IPS-18c (cell line): ENCODE measurements around the gene TBC1D20.
"Not testable (repeated sequence)": the region's sequence is repeated elsewhere in the genome, so short reads cannot be mapped to it uniquely, and the experiment has no call there.

Experiments
- H3K4me3 ChIP-seq: 2 replicates; pipeline ENCODE4 v1.7.0; 2013; ENCODE audit warnings: low read depth, mild to moderate bottlenecking, low read length, moderate library complexity; ENCODE audit not compliant: insufficient read depth
- H3K9me3 ChIP-seq: one replicate; pipeline ENCODE4 v1.6.1; 2013; ENCODE audit warnings: mild to moderate bottlenecking, low read length, moderate library complexity; ENCODE audit not compliant: control insufficient read depth, insufficient read depth

The TBC1D20 gene

DNA sequence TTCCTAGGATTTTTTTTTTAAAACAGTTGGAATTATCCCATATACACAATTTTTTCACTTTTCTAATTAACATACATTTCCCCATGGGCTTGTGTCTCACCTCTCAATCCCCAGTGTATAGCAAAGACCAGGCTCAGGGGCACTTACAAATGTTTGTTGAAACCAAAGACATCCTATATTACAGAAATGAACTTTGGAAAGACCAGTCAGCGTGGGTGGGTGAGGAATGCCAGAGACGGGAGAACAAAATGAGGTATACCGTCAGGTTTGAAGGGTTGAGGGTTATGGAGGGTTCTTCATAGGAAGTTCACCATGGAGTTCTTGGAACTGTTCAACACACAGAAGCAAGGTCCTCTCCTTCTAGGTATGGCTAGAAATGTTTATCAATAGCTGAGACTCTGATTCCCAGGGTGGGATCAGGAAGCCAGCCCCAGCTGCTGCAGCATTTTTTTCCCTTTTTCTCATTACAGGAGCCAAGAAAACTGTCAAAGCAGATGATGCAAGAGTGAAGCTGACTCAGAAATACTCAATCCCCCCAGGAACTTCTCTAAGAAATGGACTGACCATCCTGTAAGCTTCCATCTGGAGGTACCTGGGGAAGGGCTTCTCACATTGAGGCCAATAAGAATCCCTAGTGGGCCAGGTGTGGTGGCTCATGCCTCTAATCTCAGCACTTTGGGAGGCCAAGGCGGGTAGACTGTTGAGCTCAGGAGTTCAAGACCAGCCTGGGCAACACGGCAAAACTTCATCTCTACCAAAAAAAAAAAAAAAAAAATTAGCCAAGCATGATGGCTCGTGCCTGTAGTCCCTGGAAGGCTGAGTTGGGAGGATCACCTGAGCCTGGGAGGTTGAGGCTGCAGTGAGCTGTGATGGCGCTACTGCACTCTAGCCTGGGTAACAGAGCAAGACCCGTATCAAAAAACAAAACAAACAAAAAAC lies 15.9 kb upstream of the TBC1D20 start:
- Histone ChIP-seq H3K4me3 (no peak overlapping the region), H3K9me3 (no peaks in the 10 kb centered on the region)

DNA sequence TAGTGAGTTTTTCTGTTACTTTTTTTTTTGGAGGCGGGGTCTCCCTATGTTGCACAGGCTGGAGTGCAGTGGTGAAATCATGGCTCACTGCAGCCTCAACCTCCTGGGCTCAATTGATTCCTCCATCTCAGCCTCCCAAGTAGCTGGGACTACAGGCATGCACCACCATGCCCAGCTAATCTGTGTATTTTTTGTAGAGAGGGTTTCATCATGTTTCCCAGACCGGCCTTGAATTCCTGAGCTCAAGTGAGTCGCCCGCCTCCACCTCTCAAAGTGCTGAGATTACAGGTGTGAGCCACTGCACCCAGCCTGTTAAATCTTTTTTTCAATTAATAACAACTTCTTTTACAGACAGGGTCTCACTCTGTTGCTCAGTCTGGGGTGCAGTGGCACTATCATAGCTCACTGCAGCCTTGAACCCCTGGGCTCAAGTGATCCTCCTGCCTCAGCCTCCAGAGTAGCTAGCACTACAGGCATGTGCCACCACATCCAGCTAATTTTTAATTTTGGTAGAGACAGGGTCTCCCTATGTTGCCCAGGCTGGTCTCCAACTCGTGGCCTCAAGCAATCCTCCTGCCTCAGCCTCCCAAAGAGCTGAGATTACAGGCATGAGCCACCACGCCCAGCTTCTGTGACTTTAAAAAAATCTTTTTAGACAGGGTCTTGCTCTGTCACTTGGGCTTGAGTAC lies 14.4 kb upstream of the TBC1D20 start:
- H3K9me3 ChIP-seq, H3K4me3 ChIP-seq: not testable (repeated sequence)

GRCh38 chr20:475463-476357 lies 13.4 kb upstream of the TBC1D20 start:
- H3K9me3 ChIP-seq = peaks cover 4% of the 10 kb centered on the region
- no peak overlapping the region for H3K4me3 ChIP-seq

GRCh38 chr20:474581-474980 lies 12.2 kb upstream of the TBC1D20 start:
- peaks cover 4% of the 10 kb centered on the region for H3K9me3 ChIP-seq

DNA sequence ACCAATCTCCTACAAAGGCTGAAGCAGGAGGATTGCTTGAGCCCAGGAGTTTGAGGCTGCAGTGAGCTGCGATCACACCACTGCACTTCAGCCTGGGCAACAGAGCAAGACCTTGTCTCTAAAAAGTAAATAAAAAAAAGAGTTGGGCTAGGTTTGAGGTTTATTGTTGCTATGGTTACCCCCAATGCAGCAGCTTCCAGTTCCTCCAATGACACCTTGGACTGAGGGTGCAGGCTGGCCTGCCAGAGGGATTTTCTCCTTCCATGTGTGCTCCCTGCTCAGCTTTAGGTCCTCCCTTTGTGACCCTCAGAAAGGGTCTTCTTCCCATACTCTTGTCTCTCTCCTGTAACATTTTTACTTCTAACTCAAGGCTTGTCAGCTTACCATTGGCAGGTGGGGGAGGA lies 10.6 kb upstream of the TBC1D20 start:
- H3K9me3 ChIP-seq = peaks cover 4% of the 10 kb centered on the region
- H3K4me3 ChIP-seq = no peak overlapping the region

More at GRCh38 chr20:474581-474980, 12.2 kb upstream of the TBC1D20 start:
- no peak overlapping the region for H3K4me3 ChIP-seq

DNA sequence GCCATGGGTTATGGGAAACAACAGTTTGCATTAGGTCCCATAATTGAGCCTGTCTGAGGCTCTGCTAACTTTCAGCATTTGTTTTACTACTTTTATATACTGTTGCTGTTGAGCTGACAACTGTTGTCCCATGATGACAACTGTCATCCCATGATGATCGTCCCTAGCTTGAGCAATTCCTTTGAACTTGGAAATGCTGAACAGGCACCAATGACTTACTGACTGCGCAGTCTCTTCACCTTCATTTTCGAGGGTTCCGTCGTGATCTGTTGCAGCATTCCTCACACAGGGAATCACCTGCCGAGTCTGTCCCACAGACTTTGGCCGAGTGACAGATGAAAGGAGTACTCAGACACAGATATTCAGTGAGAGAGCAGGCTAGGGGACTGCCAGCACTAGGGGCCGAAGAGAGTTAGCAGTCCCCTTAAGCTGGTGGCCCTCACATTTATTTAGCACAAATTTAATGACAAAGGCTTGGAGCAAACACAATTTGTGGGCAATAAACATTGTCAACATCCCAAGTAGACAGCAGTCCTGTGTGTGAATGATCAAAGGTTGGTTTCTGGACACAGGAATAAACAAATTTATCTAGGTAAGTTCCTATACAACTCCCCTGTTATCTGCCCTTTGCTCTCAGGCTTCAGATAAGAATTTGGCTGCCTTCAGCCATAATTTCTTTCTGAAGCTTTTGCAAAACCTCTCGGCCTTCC lies 10.0 kb upstream of the TBC1D20 start:
- H3K4me3 ChIP-seq = no peak overlapping the region
- H3K9me3 ChIP-seq = peaks cover 4% of the 10 kb centered on the region

GRCh38 chr20:469746-470490 lies 7.6 kb upstream of the TBC1D20 start:
- peaks cover 4% of the 10 kb centered on the region for H3K9me3 ChIP-seq

DNA sequence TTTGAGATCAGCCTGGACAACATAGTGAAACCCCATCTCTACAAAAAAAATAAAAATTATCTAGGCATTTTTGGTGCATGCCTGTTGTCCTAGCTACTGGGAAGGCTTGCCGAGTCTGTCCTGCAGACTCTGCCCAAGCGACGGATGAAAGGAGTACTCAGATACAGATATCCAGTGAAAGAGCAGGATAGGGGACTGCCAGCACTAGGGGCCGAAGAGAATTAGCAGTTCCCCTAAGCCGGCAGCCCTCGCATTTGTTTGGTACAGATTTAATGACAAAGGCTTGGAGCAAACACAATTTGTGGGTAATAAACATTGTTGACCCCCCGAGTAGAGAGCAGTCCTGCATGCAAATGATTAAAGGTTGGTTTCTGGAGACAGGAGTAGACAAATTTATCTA lies 5.4 kb upstream of the TBC1D20 start:
- Histone ChIP-seq H3K4me3 (no peak overlapping the region), H3K9me3 (peaks cover 1% of the 10 kb centered on the region)

More at GRCh38 chr20:469746-470490, 7.6 kb upstream of the TBC1D20 start:
- H3K4me3 ChIP-seq = no peak overlapping the region

DNA sequence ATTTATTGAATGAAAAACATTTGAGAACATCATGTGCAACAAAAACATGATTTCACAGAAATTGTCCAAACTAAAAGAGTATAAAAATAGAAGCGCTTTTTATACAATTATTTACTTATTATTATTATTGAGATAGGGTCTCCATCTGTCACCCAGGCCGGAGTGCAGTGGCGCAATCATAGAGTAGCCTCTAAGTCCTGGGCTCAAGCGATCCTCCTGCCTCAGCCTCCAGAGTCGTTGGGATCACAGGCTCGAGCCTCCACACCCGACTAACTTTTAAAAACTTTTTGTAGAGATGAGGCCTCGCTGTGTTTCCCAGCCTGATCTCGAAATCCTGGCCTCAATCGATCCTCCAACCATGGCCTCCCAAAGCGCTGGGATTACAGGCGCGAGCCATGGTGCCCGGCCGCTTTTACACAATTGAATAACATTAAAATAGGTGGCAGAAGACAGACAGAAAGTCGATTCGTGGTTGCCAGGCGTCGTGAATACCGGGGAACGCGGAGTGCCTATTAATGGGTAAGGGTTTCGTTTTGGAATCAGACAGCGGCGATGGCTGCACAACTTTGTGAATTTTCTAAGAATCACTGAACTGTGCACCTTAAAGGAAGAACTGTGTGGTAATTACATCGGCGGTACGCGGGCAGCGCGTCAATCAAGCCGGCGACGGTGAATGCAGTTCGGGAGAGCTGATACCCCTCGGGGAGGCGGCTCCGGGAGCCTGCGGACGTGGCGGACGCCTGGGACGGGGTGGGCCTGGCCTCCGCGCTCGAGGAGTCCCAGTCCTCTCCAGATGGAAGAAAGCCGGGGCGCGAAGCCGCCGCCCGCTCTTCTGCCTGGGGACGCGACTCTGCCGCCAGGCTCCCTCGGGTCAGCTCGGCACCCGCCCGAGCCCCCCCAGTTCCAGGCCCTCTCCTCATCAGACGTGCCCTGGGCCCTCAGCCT lies 807 bp downstream of the TBC1D20 start:
- Histone ChIP-seq H3K9me3 (no peaks in the 10 kb centered on the region), H3K4me3 (peak overlapping the region; percentile 78)

GRCh38 chr20:460707-461106 lies 1.6 kb downstream of the TBC1D20 start:
- Histone ChIP-seq H3K9me3 (no peaks in the 10 kb centered on the region), H3K4me3 (no peak overlapping the region)

- Histone ChIP-seq H3K9me3 (no peaks in the 10 kb centered on the region), H3K4me3 (no peak overlapping the region)
Measured at GRCh38 chr20:460180-460579, 2.2 kb downstream of the TBC1D20 start.

DNA sequence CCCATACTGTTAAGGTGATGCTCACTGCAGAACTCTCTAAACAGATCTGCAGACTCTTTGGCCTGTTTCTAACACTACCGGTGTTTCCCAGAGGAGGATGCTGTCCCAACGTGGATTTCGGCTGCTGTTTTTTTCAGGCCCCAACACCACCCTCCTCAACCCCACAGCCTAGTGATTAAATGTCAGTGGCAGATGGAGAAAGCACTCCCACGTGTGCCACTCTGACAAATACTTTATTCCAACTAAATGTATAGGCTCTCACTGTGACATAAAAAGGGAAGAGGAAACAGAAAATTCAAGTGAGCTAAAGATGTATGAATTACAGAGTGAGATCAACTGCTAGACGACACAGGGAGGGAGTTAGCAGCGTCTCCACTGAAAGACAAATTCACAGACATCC lies 3.6 kb downstream of the TBC1D20 start:
- no peak overlapping the region for H3K4me3 ChIP-seq
- no peaks in the 10 kb centered on the region for H3K9me3 ChIP-seq

DNA sequence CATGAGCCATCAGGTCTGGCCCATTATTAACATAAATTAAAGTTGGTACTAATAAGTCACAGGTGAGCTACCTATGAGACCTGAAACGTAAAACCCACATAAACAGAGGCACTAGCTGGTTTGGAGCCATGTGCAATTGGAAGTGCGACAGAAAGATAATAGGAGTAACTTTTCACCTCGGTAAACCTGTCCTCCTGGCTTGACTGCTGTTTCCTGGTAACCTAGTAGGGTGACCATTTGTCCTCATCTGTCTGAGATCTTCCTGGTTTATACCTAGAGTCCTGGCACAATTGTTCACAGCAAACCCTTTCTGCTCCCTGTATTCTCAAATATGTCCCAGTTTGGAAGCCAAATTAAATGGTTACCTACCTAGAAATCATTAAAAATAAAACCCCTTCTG lies 7.4 kb downstream of the TBC1D20 start:
- H3K9me3 ChIP-seq = no peaks in the 10 kb centered on the region
- H3K4me3 ChIP-seq = no peak overlapping the region

DNA sequence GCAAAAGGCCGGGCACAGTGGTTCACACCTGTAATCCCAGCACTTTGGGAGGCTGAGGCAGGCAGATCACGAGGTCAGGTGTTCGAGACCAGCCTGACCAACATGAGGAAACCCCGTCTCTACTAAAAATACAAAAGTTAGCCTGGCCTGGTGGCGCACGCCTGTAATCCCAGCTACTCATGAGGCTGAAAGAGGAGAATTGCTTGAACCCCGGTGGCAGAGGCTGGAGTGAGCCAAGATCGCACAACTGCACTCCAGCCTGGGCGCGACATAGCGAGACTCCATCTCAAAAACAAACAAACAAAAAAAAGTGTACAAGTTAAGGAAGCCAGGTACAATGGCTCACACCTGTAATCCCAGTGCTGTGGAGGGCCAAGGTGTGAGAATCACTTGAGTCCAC lies 10.3 kb downstream of the TBC1D20 start:
- not testable (repeated sequence) for H3K9me3 ChIP-seq, H3K4me3 ChIP-seq
